Stimulated activated CD4-positive, alpha-beta T cell treated with anti-CD3 and anti-CD28 coated beads, Interleukin-4, amount 100 ng/mL, for 24 hours (primary cell): ENCODE data around the gene VPS35L.
"Not testable (repeated sequence)": the region's sequence is repeated elsewhere in the genome, so short reads cannot be mapped to it uniquely, and the experiment has no call there.

Experiments used
- DNase-seq: peaks from one replicate; pipeline ENCODE4 v3.0.0-alpha.2; 2020

The VPS35L gene

GRCh38 chr16:19715566-19715965 is 160.1 kb downstream of the VPS35L start:
- no peak for DNase-seq

- no peak for DNase-seq
These were observed 160.7 kb downstream of the VPS35L start for GRCh38 chr16:19716183-19716582.

GRCh38 chr16:19716728-19717127 is 161.2 kb downstream of the VPS35L start:
- DNase-seq = not testable (repeated sequence)

GRCh38 chr16:19717314-19717713 is 161.8 kb downstream of the VPS35L start:
- no peak for DNase-seq

- DNase-seq = peak; percentile 92
These were observed 162.5 kb downstream of the VPS35L start, which contains the start of the genes IQCK and KNOP1 for GRCh38 chr16:19717741-19718623. IQCK (plus strand) TSS chr16:19718271; CDS start chr16:19718307, 36 bp downstream. KNOP1 (minus strand) TSS chr16:19718227; CDS start chr16:19715035, 3,192 bp downstream.

- no peak for DNase-seq
These were observed 163.1 kb downstream of the VPS35L start for GRCh38 chr16:19718624-19718965.

GRCh38 chr16:19722269-19722952 is 166.9 kb downstream of the VPS35L start:
- DNase-seq = no peak

- DNase-seq = no peak
These were observed 167.5 kb downstream of the VPS35L start for GRCh38 chr16:19722981-19723380.

GRCh38 chr16:19728636-19728965 is 173.1 kb downstream of the VPS35L start:
- no peak for DNase-seq

- DNase-seq = no peak
These were observed 178.0 kb downstream of the VPS35L start for GRCh38 chr16:19733551-19733950.

- DNase-seq = no peak
These were observed 179.8 kb downstream of the VPS35L start for GRCh38 chr16:19735074-19735867.

- no peak for DNase-seq
These were observed 182.0 kb downstream of the VPS35L start for GRCh38 chr16:19737306-19738038.

GRCh38 chr16:19741354-19741753 is 185.9 kb downstream of the VPS35L start:
- no peak for DNase-seq

GRCh38 chr16:19743816-19744159 is 188.3 kb downstream of the VPS35L start:
- no peak for DNase-seq

GRCh38 chr16:19744670-19745069 is 189.2 kb downstream of the VPS35L start:
- no peak for DNase-seq

GRCh38 chr16:19745286-19746010 is 189.9 kb downstream of the VPS35L start:
- no peak for DNase-seq

GRCh38 chr16:19746561-19746960 is 191.1 kb downstream of the VPS35L start:
- DNase-seq = no peak

- no peak for DNase-seq
These were observed 193.1 kb downstream of the VPS35L start for GRCh38 chr16:19748389-19749168.

- no peak for DNase-seq
These were observed 194.1 kb downstream of the VPS35L start for GRCh38 chr16:19749571-19750080.
